ENCODE measurements around the gene SAFB. TPM values are rescaled to one million over a fixed set of nuclear protein-coding genes. Genes with fewer than 3 reads are reported as not detected.

SAFB gene
- total RNA-seq, 1 donor from 2014 or later: 77.9 TPM

Other genes with a start within 250 kb of the SAFB start
- gene ZNRF4, start 167.7 kb upstream of the SAFB start, total RNA-seq: not detected in 2 replicates
- gene TINCR, start 55.1 kb upstream of the SAFB start, total RNA-seq: not detected in 2 replicates
- gene SAFB2, start 307 bp upstream of the SAFB start, total RNA-seq: 25.7 and 30.9 TPM in 2 replicates
- 62.1 and 64.9 TPM in 2 replicates for gene MICOS13, start 57.4 kb downstream of the SAFB start, total RNA-seq
- 20.2 and 28.2 TPM in 2 replicates for gene HSD11B1L, start 57.9 kb downstream of the SAFB start, total RNA-seq
- gene RPL36, start 67.2 kb downstream of the SAFB start, total RNA-seq: 869 and 1,268 TPM in 2 replicates
- 75.9 and 123 TPM in 2 replicates for gene LONP1, start 97.1 kb downstream of the SAFB start, total RNA-seq
- gene CATSPERD, start 97.6 kb downstream of the SAFB start, total RNA-seq: not detected in 2 replicates
- 0.29 and 0.76 TPM in 2 replicates for gene PRR22, start 161.7 kb downstream of the SAFB start, total RNA-seq
- gene DUS3L, start 168.1 kb downstream of the SAFB start, total RNA-seq: 15.2 and 32.7 TPM in 2 replicates
- gene NRTN, start 182.0 kb downstream of the SAFB start, total RNA-seq: not detected in 2 replicates
- gene FUT6, start 216.6 kb downstream of the SAFB start, total RNA-seq: not detected in 2 replicates
- gene FUT3, start 228.4 kb downstream of the SAFB start, total RNA-seq: not detected in 2 replicates
- not detected in 2 replicates for gene FUT5, start 247.5 kb downstream of the SAFB start, total RNA-seq